ENCODE results near the gene DENND2C. TPM values are rescaled to one million over a fixed set of nuclear protein-coding genes. Genes with fewer than 3 reads are reported as not detected.
A peak's percentile ranks its signal among the peaks of the same experiment; 100 is the strongest.

DENND2C gene
- total RNA-seq, 5 donors from 2014 or later (not counting 1 experiment from before 2014, with no cell fraction given) = 0.61 to 1.5 (median 0.79) TPM

DNA sequence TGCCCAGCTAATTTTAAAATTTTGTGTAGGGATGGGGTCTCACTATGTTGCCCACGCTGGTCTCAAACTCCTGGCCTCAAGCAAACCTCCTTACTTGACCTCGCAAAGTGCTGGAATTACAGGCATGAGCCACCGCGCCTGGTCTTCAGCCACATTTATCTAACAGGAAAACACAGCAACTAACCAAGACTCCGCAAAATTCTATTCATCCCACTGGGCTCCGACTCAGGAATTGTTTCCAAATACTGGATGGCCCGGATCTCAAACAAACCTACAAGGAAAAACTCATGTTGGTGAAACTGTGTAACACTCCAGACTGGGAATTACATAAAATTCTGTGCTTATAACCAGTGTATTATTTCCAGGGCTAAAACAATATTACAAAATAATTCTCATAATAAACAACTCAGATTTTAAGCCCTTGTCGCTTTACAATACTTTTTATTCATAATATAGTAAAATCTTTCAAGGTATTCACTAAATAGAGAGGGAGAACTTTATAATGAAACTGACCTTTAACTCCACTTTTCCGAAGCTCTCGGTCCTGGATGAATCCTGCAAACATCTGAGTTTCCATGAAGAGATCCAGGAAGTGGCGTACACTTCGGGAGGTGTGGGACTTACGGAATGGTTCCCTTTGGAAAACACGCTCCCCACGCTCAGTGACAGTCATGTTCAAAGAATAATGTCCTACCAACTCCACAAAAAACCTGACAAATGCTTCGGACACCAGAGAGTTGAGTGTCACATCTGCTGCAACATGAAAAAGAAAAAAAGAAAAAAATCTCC is 82.5 kb downstream of the DENND2C start:
- H3K36me3 Mint-ChIP-seq = no peaks in the 10 kb centered on the region
- ATAC-seq (replicated peaks in 1 of 4) (no peak), DNase-seq (no peak)
- peaks cover 0 to under 1% of the 10 kb centered on the region in 2 experiments for H3K4me1 ChIP-seq (ENCODE audit: control insufficient read depth in 1 of 2, extremely low read depth in 1 of 2, insufficient read depth in 2 of 2, low read length in 2 of 2)
- no peak overlapping the region for H3K27ac Mint-ChIP-seq
- H3K36me3 ChIP-seq (ENCODE audit: control insufficient read depth in 2 of 2, extremely low read depth in 1 of 2, insufficient read depth in 1 of 2, low read length in 1 of 2) = no peaks in the 10 kb centered on the region
- POLR2A ChIA-PET = no interaction called here
- peaks cover 7 to 9% of the 10 kb centered on the region in 2 donors for H3K27me3 Mint-ChIP-seq
- peaks cover 2% of the 10 kb centered on the region in 2 experiments for H3K27me3 ChIP-seq (replicated peaks in 1 of 2; ENCODE audit: control insufficient read depth in 2 of 2, extremely low read depth in 1 of 2, insufficient read depth in 2 of 2, low read length in 1 of 2)
- CTCF ChIA-PET = no interaction called here
- 94% methylated on average over 4 of the region's 16 CpGs for whole genome bisulfite sequencing (ENCODE audit: insufficient coverage)
- no peak overlapping the region for H3K4me3 Mint-ChIP-seq
- H3K9me3 Mint-ChIP-seq = no peaks in the 10 kb centered on the region
- no peak overlapping the region for H3K4me3 ChIP-seq (ENCODE audit: control insufficient read depth in 1 of 2, extremely low read depth in 1 of 2, low read length in 1 of 2)
- H3K9me3 ChIP-seq = no peaks in the 10 kb centered on the region
- peaks cover 2 to 3% (median 2%) of the 10 kb centered on the region in 3 donors for H3K4me1 Mint-ChIP-seq
- H3K27ac ChIP-seq (ENCODE audit: low read length) = no peak overlapping the region

DNA sequence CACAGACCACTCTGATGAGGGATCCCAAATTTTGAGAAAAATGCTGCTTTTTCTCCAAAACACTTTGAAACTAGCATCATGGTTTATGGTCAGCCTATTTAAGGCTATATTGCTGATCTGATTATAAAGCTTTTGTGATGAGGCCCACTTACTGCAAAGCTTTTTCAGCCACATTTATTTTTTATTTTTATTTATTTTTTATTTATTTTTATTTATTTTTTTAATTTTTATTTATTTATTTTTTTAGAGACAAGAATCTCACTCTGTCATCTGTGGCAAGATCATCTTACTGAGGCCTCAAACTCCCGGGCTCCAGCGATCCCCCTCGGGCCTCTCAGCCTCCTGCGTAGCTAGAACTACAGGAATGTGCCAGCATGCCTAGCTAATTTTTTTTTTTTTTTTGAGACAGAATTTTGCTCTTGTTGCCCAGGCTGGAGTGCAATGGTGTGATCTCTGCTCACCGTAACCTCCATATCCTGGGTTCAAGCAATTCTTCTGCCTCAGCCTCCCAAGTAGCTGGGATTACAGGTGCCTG is 83.3 kb downstream of the DENND2C start:
- POLR2A ChIA-PET = no interaction called here
- no peak overlapping the region for H3K27ac ChIP-seq (ENCODE audit: low read length)

GRCh38 chr1:114585231-114585630 is 84.6 kb downstream of the DENND2C start:
- H3K36me3 ChIP-seq (ENCODE audit: control insufficient read depth in 2 of 2, extremely low read depth in 1 of 2, insufficient read depth in 1 of 2, low read length in 1 of 2) = peaks cover 0 to under 1% of the 10 kb centered on the region in 2 donors
- DNase-seq = no peak
- WGBS (ENCODE audit: insufficient coverage) = no CpG with 5 or more reads among the region's 1 CpG
- peaks cover 19 to 25% (median 23%) of the 10 kb centered on the region in 3 donors for H3K4me1 Mint-ChIP-seq
- no peak overlapping the region for H3K27ac Mint-ChIP-seq
- ChIA-PET CTCF (no interaction called here), POLR2A (no interaction called here)
- peaks cover 7 to 8% of the 10 kb centered on the region in 2 experiments for H3K4me1 ChIP-seq (ENCODE audit: control insufficient read depth in 1 of 2, extremely low read depth in 1 of 2, insufficient read depth in 2 of 2, low read length in 2 of 2)
- H3K4me3 ChIP-seq (ENCODE audit: control insufficient read depth in 1 of 2, extremely low read depth in 1 of 2, low read length in 1 of 2) = no peak overlapping the region
- peaks cover 0 to 2% of the 10 kb centered on the region in 2 experiments for H3K27me3 ChIP-seq (replicated peaks in 1 of 2; ENCODE audit: control insufficient read depth in 2 of 2, extremely low read depth in 1 of 2, insufficient read depth in 2 of 2, low read length in 1 of 2)
- H3K27ac ChIP-seq (ENCODE audit: low read length) = no peak overlapping the region
- no peak overlapping the region for H3K4me3 Mint-ChIP-seq
- peaks cover 7 to 9% of the 10 kb centered on the region in 2 donors for H3K27me3 Mint-ChIP-seq
- ATAC-seq (replicated peaks in 1 of 4) = no peak
- H3K9me3 Mint-ChIP-seq = no peaks in the 10 kb centered on the region
- no peaks in the 10 kb centered on the region for H3K9me3 ChIP-seq
- peaks cover 6% of the 10 kb centered on the region for H3K36me3 Mint-ChIP-seq

More for the DNA sequence above, 83.3 kb downstream of the DENND2C start:
- Mint-ChIP-seq H3K4me1 (peaks cover 10 to 11% (median 10%) of the 10 kb centered on the region in 3 donors), H3K9me3 (no peaks in the 10 kb centered on the region), H3K4me3 (no peak overlapping the region), H3K36me3 (peaks cover 3% of the 10 kb centered on the region), H3K27ac (no peak overlapping the region), H3K27me3 (peaks cover 7 to 9% of the 10 kb centered on the region in 2 donors)
- DNase-seq = no peak
- CTCF ChIA-PET = interaction anchor here in 1 of 2 donors (0.7 kb wide), 1 partner anchor 196 kb away, joined by 3 read pairs; no protein-coding TSS in a partner anchor
- no peak for ATAC-seq (replicated peaks in 1 of 4)
- peaks cover 0 to 8% of the 10 kb centered on the region in 2 experiments for H3K4me1 ChIP-seq (ENCODE audit: control insufficient read depth in 1 of 2, extremely low read depth in 1 of 2, insufficient read depth in 2 of 2, low read length in 2 of 2)
- H3K4me3 ChIP-seq (ENCODE audit: control insufficient read depth in 1 of 2, extremely low read depth in 1 of 2, low read length in 1 of 2) = no peak overlapping the region
- peaks cover 0 to 2% of the 10 kb centered on the region in 2 experiments for H3K27me3 ChIP-seq (replicated peaks in 1 of 2; ENCODE audit: control insufficient read depth in 2 of 2, extremely low read depth in 1 of 2, insufficient read depth in 2 of 2, low read length in 1 of 2)
- no peaks in the 10 kb centered on the region for H3K36me3 ChIP-seq (ENCODE audit: control insufficient read depth in 2 of 2, extremely low read depth in 1 of 2, insufficient read depth in 1 of 2, low read length in 1 of 2)
- H3K9me3 ChIP-seq = no peaks in the 10 kb centered on the region
- 93% methylated on average over 3 of the region's 5 CpGs for WGBS (ENCODE audit: insufficient coverage)

GRCh38 chr1:114581335-114582287 is 88.2 kb downstream of the DENND2C start, which contains the start of gene BCAS2:
Gene BCAS2, minus strand, starts transcription at chr1:114581615. Its CDS starts 24 bp downstream, at chr1:114581591.
- DNase-seq = peak; percentile 85 to 99 (median 96)
- CTCF ChIA-PET = interaction anchor here (0.5 to 2.2 kb wide), 8 partner anchors 30 to 238 kb away, joined by 3 to 6 read pairs (median 3); partner anchors contain the start of gene TRIM33 (in 1 of the 2)
- under 1% methylated on average over 26 of the region's 40 CpGs for WGBS (ENCODE audit: insufficient coverage)
- H3K27me3 Mint-ChIP-seq = no peaks in the 10 kb centered on the region
- Histone ChIP-seq H3K9me3 (no peaks in the 10 kb centered on the region), H3K36me3 (ENCODE audit: control insufficient read depth in 2 of 2, extremely low read depth in 1 of 2, insufficient read depth in 1 of 2, low read length in 1 of 2) (peaks cover 0 to 25% of the 10 kb centered on the region in 2 donors), H3K4me3 (ENCODE audit: control insufficient read depth in 1 of 2, extremely low read depth in 1 of 2, low read length in 1 of 2) (peak within 1 kb of the TSS; percentile 53 to 88), H3K4me1 (ENCODE audit: control insufficient read depth in 1 of 2, extremely low read depth in 1 of 2, insufficient read depth in 2 of 2, low read length in 2 of 2) (peaks cover 7 to 19% of the 10 kb centered on the region in 2 experiments), H3K27ac (ENCODE audit: low read length) (peak within 1 kb of the TSS; percentile 94), H3K27me3 (replicated peaks in 1 of 2; ENCODE audit: control insufficient read depth in 2 of 2, extremely low read depth in 1 of 2, insufficient read depth in 2 of 2, low read length in 1 of 2) (no peaks in the 10 kb centered on the region)
- peaks cover 44 to 49% (median 49%) of the 10 kb centered on the region in 3 donors for H3K4me1 Mint-ChIP-seq
- no peaks in the 10 kb centered on the region for H3K9me3 Mint-ChIP-seq
- H3K36me3 Mint-ChIP-seq = peaks cover 20% of the 10 kb centered on the region
- POLR2A ChIA-PET = interaction anchor here (0.5 to 2.8 kb wide), 11 partner anchors 11 to 771 kb away, joined by 3 to 16 read pairs (median 5); partner anchors contain the start of genes NRAS (in 1 of the 2) and TRIM33 (in 1 of the 2)
- peak within 1 kb of the TSS; percentile 84 to 97 (median 97) for H3K4me3 Mint-ChIP-seq
- ATAC-seq (replicated peaks in 1 of 4) = peak; percentile 94 to 98 (median 97)
- H3K27ac Mint-ChIP-seq = peak within 1 kb of the TSS; percentile 96 to 99

DNA sequence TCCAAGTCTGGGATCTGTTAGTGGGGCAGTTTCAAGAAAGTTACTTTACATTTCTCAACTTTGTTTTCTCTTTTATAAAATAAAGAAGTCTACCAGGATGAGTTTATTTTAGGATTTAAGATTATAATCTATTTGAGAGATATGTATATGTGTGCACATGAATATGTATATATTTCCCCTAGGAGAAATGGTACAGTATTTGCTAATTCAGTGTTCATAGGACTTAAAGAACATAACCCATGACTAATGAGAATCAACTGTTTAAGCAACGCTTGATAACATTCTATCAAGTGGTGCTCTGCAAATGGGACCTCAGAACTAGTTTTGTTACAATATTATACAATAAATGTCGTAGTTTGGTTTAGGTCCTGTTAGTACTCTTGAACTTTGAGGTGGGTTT is 95.5 kb downstream of the DENND2C start:
- peaks cover 0 to 88% of the 10 kb centered on the region in 2 donors for H3K36me3 ChIP-seq (ENCODE audit: control insufficient read depth in 2 of 2, extremely low read depth in 1 of 2, insufficient read depth in 1 of 2, low read length in 1 of 2)
- POLR2A ChIA-PET = interaction anchor here (0.6 to 0.9 kb wide), 5 partner anchors 57 to 645 kb away, joined by 3 to 4 read pairs (median 3); partner anchors contain the start of genes HIPK1 (in 1 of the 2) and TRIM33 (in 1 of the 2)

More for the DNA sequence above, 95.5 kb downstream of the DENND2C start:
- no peak overlapping the region for H3K27ac ChIP-seq (ENCODE audit: low read length)
- no peaks in the 10 kb centered on the region for H3K9me3 ChIP-seq
- no peaks in the 10 kb centered on the region for H3K27me3 Mint-ChIP-seq
- H3K36me3 Mint-ChIP-seq = peaks cover 55% of the 10 kb centered on the region
- CTCF ChIA-PET = no interaction called here
- no peak overlapping the region for H3K4me3 ChIP-seq (ENCODE audit: control insufficient read depth in 1 of 2, extremely low read depth in 1 of 2, low read length in 1 of 2)
- WGBS (ENCODE audit: insufficient coverage) = no CpG with 5 or more reads among the region's 2 CpGs
- H3K4me1 Mint-ChIP-seq = peaks cover 19 to 24% (median 24%) of the 10 kb centered on the region in 3 donors
- H3K4me3 Mint-ChIP-seq = no peak overlapping the region
- H3K27ac Mint-ChIP-seq = no peak overlapping the region
- no peaks in the 10 kb centered on the region for H3K9me3 Mint-ChIP-seq
- DNase-seq (no peak), ATAC-seq (replicated peaks in 1 of 4) (no peak)
- H3K27me3 ChIP-seq (replicated peaks in 1 of 2; ENCODE audit: control insufficient read depth in 2 of 2, extremely low read depth in 1 of 2, insufficient read depth in 2 of 2, low read length in 1 of 2) = no peaks in the 10 kb centered on the region
- H3K4me1 ChIP-seq (ENCODE audit: control insufficient read depth in 1 of 2, extremely low read depth in 1 of 2, insufficient read depth in 2 of 2, low read length in 2 of 2) = peaks cover 0 to 3% of the 10 kb centered on the region in 2 experiments
